Measurements from ENCODE around the gene SLC5A4. TPM values are rescaled to one million over a fixed set of nuclear protein-coding genes. Genes with fewer than 3 reads are reported as not detected.
"Not testable (repeated sequence)": the region's sequence is repeated elsewhere in the genome, so short reads cannot be mapped to it uniquely, and the experiment has no call there.

Gene SLC5A4
- total RNA-seq, 1 donor: not detected

DNA sequence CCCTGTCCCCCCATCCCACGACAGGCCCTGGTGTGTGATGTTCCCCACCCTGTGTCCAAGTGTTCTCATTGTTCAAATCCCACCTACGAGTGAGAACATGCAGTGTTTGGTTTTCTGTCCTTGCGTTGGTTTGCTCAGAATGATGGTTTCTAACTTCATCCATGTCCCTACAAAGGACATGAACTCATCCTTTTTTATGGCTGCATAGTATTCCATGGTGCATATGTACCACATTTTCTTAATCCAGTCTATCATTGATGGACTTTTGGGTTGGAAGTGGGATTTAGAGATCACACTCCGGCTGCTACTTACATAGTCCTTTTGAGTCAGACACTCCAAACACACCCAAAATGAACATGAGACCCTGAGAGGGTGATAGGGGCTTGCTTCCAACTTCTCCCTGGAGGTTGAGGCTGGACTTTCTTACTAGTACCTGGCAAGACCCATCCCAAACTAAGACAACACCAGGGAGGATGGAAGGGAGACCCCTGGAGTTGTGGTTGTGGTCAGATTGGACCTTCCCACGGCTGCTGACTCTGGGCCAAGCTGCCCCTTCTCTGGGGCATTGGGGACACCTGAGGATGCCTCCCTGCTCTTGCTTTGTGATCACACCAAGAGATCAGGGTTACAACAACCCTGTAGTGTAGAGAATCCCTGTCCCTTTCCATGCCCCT, 57.5 kb downstream of the SLC5A4 start:
- not testable (repeated sequence) for H3K27me3 ChIP-seq (ENCODE audit: insufficient read depth, low read length); H3K4me3 ChIP-seq (ENCODE audit: low read length); H3K9me3 ChIP-seq (ENCODE audit: low read depth, low read length)
- H3K4me1 ChIP-seq (ENCODE audit: insufficient read depth, low read length): peaks cover 19% of the 10 kb centered on the region

DNA sequence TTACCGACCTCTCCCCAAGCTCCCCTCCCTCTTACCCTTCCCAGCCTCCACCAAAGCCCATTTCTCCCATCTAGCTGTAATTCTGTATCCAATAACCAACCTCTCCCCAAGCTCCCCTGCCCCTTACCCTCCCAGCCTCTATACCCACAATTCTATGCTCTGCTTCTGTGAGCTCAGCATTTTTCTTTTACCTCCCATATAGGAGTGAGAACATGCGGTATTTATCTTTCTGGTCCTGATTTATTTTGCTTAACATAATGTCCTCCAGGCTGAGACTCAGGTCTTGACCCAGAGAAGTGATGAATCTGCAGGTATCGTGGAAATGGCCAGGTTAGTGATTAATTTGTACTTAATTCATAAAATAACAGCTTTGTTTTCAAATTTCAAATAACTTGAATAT, 59.2 kb downstream of the SLC5A4 start:
- H3K4me1 ChIP-seq (ENCODE audit: insufficient read depth, low read length); H3K27me3 ChIP-seq (ENCODE audit: insufficient read depth, low read length); H3K4me3 ChIP-seq (ENCODE audit: low read length); H3K9me3 ChIP-seq (ENCODE audit: low read depth, low read length): not testable (repeated sequence)

DNA sequence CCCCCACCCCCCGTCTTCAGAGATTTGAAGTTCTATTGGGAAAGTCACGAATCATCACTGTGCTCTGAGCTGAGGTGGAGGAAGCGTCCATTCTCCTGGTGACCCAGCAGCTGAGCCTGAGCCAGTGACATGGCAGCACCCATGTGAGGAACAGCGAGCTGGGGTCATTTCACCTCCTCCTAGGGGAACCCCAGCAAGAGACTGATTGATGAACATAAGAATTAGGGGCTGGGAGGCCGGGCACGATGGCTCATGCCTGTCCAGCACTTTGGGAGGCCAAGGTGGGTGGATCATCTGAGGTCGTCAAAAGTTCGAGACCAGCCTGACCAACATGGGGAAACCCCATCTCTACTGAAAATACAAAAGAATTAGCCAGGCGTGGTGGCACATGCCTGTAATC, 61.8 kb downstream of the SLC5A4 start:
- H3K9me3 ChIP-seq (ENCODE audit: low read depth, low read length); H3K27me3 ChIP-seq (ENCODE audit: insufficient read depth, low read length); H3K4me1 ChIP-seq (ENCODE audit: insufficient read depth, low read length); H3K4me3 ChIP-seq (ENCODE audit: low read length): not testable (repeated sequence)

DNA sequence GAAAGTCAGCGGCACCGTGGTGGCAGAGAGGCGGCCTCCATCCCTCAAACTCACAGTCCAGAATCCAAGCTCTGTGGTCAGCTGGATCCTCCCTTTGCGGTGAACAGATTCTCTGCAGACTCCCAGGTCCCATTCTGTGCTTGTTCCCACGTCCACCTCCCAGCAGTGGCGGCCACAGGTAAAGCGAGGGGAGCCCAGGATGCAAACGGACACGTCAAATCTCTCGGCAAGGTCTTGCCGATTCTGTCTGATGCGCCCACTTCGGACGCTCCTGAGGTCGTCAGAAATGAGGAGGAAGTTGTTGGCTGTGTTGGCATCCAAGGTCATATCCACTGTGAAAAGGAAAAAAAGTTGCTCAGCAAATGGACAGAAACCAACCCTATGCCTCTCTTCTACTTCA, 64.1 kb downstream of the SLC5A4 start:
- not testable (repeated sequence) for H3K9me3 ChIP-seq (ENCODE audit: low read depth, low read length); H3K4me1 ChIP-seq (ENCODE audit: insufficient read depth, low read length); H3K4me3 ChIP-seq (ENCODE audit: low read length); H3K27me3 ChIP-seq (ENCODE audit: insufficient read depth, low read length)

DNA sequence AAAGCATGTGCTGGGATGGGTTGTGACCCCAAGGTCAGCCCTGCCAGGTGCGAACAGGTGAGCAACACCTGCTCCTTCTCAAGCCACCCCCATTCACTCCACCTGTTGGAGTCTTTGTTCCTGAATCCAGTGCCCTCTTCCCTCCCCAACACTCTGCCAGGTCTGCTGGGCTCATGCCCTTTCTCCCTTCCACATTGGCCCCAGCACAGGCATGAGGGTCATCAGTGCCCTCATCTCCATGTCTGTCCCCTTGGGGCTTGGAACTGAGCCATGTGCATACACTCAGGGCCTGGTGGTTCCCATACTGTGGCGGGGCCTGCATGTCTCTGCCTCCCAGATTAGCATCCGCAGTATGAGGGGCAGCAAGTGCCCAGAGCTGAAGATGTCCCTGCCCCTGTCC, 69.3 kb downstream of the SLC5A4 start:
- H3K27me3 ChIP-seq (ENCODE audit: insufficient read depth, low read length): no peaks in the 10 kb centered on the region
- no peak overlapping the region for H3K4me3 ChIP-seq (ENCODE audit: low read length)
- H3K4me1 ChIP-seq (ENCODE audit: insufficient read depth, low read length): no peaks in the 10 kb centered on the region
- no peaks in the 10 kb centered on the region for H3K9me3 ChIP-seq (ENCODE audit: low read depth, low read length)

DNA sequence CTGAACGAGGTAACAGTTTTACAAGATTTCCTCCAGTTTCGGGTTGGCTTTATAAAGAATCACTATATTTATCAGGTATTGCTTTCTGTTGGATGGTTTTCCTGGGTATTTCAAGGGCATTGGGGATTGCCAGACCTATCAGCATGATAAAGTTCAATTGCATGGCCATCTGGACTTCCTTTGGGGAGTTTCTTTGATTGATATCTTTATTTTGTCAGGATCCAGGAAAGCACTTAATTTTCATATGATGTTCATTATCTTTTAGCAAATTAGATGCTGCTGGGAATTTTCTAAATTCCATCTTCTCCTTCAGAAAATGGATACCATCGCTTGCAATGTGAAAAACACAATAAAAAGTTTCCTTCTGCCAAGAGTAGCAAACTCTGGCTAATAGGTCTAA, 71.5 kb downstream of the SLC5A4 start:
- H3K4me3 ChIP-seq (ENCODE audit: low read length): no peak overlapping the region

DNA sequence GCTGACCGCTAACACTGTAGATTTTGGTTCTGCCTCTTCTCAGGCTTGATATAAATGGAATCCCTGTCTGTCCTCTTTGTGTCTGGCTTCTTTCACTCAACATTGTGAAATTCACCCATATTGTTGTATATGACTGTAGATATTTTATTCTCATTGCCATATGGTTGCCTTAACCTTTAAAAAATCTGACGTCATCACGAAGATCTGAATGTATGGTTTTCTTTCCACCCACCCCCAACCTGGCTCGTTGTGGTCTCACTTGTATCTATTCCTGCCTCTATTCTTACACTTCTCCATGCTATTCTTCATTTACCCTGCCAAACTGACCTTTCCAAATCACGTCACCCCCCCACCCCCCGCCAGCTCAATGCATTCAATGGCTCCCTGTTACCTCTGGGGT, 74.1 kb downstream of the SLC5A4 start:
- H3K27me3 ChIP-seq (ENCODE audit: insufficient read depth, low read length): peaks cover 13% of the 10 kb centered on the region
- no peaks in the 10 kb centered on the region for H3K9me3 ChIP-seq (ENCODE audit: low read depth, low read length)
- no peak overlapping the region for H3K4me3 ChIP-seq (ENCODE audit: low read length)
- H3K4me1 ChIP-seq (ENCODE audit: insufficient read depth, low read length): no peaks in the 10 kb centered on the region

More for the DNA sequence above, 71.5 kb downstream of the SLC5A4 start:
- Histone ChIP-seq H3K4me1 (ENCODE audit: insufficient read depth, low read length) (no peaks in the 10 kb centered on the region), H3K9me3 (ENCODE audit: low read depth, low read length) (no peaks in the 10 kb centered on the region), H3K27me3 (ENCODE audit: insufficient read depth, low read length) (peaks cover 3% of the 10 kb centered on the region)

DNA sequence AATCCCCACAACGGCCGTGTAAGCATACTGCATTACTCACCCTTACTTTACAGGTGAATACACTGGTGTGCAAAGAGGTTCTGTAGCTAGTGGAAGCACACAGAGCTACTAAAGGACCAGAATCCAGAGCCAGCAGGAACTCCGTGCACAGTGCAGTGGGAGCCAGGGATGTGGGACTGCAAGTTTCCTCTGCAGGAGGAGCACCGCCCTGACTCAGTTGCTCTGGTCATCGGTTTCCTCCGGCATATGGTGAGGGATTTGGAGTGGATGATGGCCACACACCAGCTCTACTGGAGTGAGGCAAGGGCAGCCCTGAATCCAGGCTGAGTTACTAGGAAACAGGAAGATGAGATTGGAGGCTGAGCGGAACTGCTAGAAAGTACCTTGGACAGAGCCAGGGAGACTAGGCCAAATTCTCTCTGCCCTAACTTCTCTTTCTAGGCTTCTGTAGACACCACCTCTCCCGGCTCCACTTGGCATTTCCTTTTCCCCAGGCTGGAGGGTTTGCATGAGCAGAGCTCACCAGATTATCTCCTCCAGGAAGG, 77.9 kb downstream of the SLC5A4 start:
- Histone ChIP-seq H3K9me3 (ENCODE audit: low read depth, low read length) (no peaks in the 10 kb centered on the region), H3K4me3 (ENCODE audit: low read length) (no peak overlapping the region), H3K4me1 (ENCODE audit: insufficient read depth, low read length) (no peaks in the 10 kb centered on the region), H3K27me3 (ENCODE audit: insufficient read depth, low read length) (peaks cover 26% of the 10 kb centered on the region)

DNA sequence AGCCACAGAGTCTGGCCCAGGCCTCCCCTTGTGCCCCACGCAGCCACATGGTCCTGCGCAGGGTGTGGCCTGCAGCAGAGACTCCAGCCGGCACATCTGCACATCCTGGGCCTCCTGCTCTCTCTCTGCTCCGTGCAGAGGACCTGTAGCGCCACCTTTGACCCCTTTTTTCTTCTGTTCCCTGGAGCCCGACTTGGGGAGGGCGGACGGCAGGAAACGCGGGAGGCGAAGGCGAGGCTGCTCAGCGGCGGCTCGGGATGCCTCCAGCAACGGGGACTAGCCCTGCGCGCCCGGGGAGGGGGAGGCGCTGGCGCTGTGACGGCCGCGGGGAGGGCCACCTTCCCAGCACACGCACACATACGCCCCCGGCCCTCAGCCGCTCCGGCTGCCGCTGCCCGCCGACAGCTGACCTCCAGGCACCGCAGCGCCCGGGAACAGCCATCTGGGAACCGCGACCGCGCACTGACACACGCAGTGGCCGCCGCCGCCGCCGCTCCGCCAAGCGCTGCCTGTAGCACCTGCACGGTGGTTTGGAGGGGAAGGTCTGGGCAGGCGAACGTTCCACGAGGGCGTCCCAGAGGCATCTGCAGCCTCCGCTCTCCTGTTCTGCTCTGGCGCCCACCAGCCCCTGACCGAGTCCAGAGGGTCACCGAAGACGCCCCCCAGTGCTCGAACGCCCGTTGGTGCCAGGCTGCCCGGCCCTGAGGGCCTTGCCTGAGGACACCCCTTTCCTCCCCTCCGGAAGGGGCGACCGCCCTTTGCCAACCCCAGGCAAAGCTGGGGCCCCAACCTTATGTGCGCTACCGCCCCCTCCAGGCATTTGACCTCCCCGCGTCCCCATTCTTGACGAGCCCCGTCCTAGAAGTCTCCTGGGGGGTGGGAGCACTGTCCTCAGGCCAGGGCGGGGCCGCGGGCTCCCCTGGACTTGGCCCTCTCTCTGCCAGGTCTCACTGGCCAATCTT, 79.2 kb downstream of the SLC5A4 start:
- Histone ChIP-seq H3K4me1 (ENCODE audit: insufficient read depth, low read length) (no peaks in the 10 kb centered on the region), H3K9me3 (ENCODE audit: low read depth, low read length) (no peaks in the 10 kb centered on the region), H3K4me3 (ENCODE audit: low read length) (no peak overlapping the region), H3K27me3 (ENCODE audit: insufficient read depth, low read length) (peaks cover 26% of the 10 kb centered on the region)

DNA sequence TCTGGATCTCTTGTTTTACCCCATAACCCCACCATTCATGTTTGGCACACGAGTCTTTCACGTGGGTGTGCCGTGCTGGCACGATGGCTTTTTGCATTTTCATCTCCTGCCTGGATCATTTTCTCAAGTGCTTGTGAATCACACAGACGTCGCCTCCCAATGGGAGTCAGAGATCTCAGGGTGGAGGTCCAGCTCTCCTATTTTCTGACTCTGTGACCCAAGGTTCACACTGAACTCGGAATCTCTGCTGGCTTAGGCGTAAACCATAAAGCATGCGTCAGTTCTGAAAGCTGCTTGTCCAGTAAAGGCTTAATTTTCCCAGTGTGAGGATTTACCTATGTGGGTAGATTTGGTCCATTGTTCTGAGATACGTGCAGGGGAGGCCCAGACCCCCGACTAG, 80.0 kb downstream of the SLC5A4 start:
- Histone ChIP-seq H3K4me3 (ENCODE audit: low read length) (no peak overlapping the region), H3K9me3 (ENCODE audit: low read depth, low read length) (no peaks in the 10 kb centered on the region), H3K4me1 (ENCODE audit: insufficient read depth, low read length) (no peaks in the 10 kb centered on the region), H3K27me3 (ENCODE audit: insufficient read depth, low read length) (peaks cover 23% of the 10 kb centered on the region)

Other genes starting within 250 kb of the SLC5A4 start
- gene SLC5A1, start 212.1 kb downstream of the SLC5A4 start, total RNA-seq: not detected
- gene C22orf42, start 96.0 kb downstream of the SLC5A4 start, total RNA-seq: 0.10 TPM
- 0.10 TPM for gene RFPL2, start 50.3 kb downstream of the SLC5A4 start, total RNA-seq
- gene RFPL3, start 102.5 kb upstream of the SLC5A4 start, total RNA-seq: 0.21 TPM
- gene RTCB, start 156.9 kb upstream of the SLC5A4 start, total RNA-seq: 80.3 TPM
- not detected for gene BPIFC, start 209.1 kb upstream of the SLC5A4 start, total RNA-seq
- 133 TPM for gene FBXO7, start 219.5 kb upstream of the SLC5A4 start, total RNA-seq

All from mononuclear cell (primary cell).